Neural crest cell (in vitro differentiated cells): ENCODE measurements around the gene DCTN1. TPM values are rescaled to one million over a fixed set of nuclear protein-coding genes. Genes with fewer than 3 reads are reported as not detected.

Experiments
- DNase-seq: peaks from one replicate; pipeline ENCODE4 v3.0.0; 2021; ENCODE audit warnings: low read depth, mixed read lengths, low spot score
- H3K27ac Mint-ChIP-seq: one replicate; pipeline ENCODE4 v1.8.0; 2021; ENCODE audit warnings: mild to moderate bottlenecking, mixed read lengths; ENCODE audit not compliant: unreplicated experiment
- H3K27me3 Mint-ChIP-seq: 2 replicates; pipeline ENCODE4 v1.8.0; 2021; ENCODE audit warnings: low read depth, mild to moderate bottlenecking, mixed read lengths
- H3K36me3 Mint-ChIP-seq: 2 replicates; pipeline ENCODE4 v1.8.0; 2021; ENCODE audit warnings: low read depth, mild to moderate bottlenecking, mixed read lengths
- H3K4me1 Mint-ChIP-seq: 2 replicates; pipeline ENCODE4 v1.8.0; 2021; ENCODE audit warnings: mixed read lengths
- H3K4me3 Mint-ChIP-seq: one replicate; pipeline ENCODE4 v1.8.0; 2021; ENCODE audit warnings: mild to moderate bottlenecking, mixed read lengths
- H3K9me3 Mint-ChIP-seq: 2 replicates; pipeline ENCODE4 v1.8.0; 2021; ENCODE audit warnings: mixed read lengths
- total RNA-seq: library from RNA; stranded (reverse); gene quantifications from 2 replicates; pipeline ENCODE4 v1.2.1, GENCODE V29; 2021
- TF ChIP-seq, protein P1 (sequence below): fragments of 200-600 bp; sonication (generic); conservative IDR thresholded peaks from 2 replicates; pipeline ENCODE4 v1.5.0; 2021; ENCODE audit warnings: antibody characterized with exemption, mild to moderate bottlenecking

The DCTN1 gene
- total RNA-seq, 1 donor from 2014 or later, result 202 TPM

DNA sequence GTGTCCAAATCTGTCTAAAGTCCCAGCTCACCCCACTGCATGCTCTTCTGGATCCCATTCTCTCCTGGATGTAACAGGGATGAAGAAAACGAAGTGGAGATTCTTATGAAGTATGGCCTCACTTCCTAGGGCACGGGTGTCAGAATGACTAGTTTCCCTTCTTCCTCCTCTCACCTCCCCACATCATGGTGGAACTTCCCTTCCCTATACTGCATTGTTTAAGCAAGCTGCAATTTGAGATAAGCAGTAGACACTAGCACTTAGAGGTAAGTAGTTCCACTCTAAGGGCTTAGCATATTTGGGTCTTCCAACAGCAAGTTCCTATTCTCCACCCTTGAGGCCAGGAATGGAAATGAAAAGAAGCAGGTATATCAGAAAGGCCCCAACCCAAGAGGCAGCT, 66.6 kb downstream of the DCTN1 start:
- no peak for DNase-seq
- Mint-ChIP-seq H3K9me3 (peaks cover 2% of the 10 kb centered on the region), H3K4me1 (peaks cover 5% of the 10 kb centered on the region), H3K27ac (peak overlapping the region; percentile 22), H3K27me3 (no peaks in the 10 kb centered on the region), H3K4me3 (no peak overlapping the region), H3K36me3 (peaks cover 6% of the 10 kb centered on the region)
- TF ChIP-seq, protein P1, sequence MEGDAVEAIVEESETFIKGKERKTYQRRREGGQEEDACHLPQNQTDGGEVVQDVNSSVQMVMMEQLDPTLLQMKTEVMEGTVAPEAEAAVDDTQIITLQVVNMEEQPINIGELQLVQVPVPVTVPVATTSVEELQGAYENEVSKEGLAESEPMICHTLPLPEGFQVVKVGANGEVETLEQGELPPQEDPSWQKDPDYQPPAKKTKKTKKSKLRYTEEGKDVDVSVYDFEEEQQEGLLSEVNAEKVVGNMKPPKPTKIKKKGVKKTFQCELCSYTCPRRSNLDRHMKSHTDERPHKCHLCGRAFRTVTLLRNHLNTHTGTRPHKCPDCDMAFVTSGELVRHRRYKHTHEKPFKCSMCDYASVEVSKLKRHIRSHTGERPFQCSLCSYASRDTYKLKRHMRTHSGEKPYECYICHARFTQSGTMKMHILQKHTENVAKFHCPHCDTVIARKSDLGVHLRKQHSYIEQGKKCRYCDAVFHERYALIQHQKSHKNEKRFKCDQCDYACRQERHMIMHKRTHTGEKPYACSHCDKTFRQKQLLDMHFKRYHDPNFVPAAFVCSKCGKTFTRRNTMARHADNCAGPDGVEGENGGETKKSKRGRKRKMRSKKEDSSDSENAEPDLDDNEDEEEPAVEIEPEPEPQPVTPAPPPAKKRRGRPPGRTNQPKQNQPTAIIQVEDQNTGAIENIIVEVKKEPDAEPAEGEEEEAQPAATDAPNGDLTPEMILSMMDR, result no peak

DNA sequence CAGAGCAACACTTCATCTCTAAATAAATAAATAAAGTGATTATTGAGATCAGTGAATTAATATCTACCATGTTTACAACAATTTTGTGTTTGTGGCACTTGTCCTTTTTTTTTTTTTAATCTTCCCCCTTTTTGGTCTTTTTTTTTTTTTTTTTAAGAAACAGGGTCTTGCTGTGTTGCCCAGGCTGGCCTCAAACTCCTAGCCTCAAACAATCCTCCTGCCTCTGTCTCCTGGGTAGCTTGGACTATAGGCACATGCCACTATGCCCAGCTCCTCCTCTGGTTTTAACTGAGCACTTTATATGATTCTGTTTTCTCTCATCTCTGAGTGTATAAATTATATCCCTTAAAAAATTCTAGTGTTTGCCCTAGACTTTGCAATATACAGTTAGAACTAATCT, 67.2 kb downstream of the DCTN1 start:
- no peak overlapping the region for H3K4me3 Mint-ChIP-seq
- TF ChIP-seq, protein P1, result no peak
- peaks cover 6% of the 10 kb centered on the region for H3K36me3 Mint-ChIP-seq
- peaks cover 4% of the 10 kb centered on the region for H3K9me3 Mint-ChIP-seq
- no peak overlapping the region for H3K27ac Mint-ChIP-seq
- no peaks in the 10 kb centered on the region for H3K27me3 Mint-ChIP-seq
- DNase-seq, result no peak
- peaks cover 5% of the 10 kb centered on the region for H3K4me1 Mint-ChIP-seq

Other genes starting within 250 kb of the DCTN1 start
- gene BOLA3, start 232.4 kb downstream of the DCTN1 start, total RNA-seq, result 29.3 and 36.9 TPM in 2 replicates
- 93.5 and 94.6 TPM in 2 replicates for gene MOB1A, start 201.4 kb downstream of the DCTN1 start, total RNA-seq
- gene MTHFD2, start 181.7 kb downstream of the DCTN1 start, total RNA-seq, result 95.7 and 101 TPM in 2 replicates
- 1.3 and 3.0 TPM in 2 replicates for gene SLC4A5, start 36.9 kb downstream of the DCTN1 start, total RNA-seq
- gene C2orf81, start 41.3 kb upstream of the DCTN1 start, total RNA-seq, result 7.3 and 7.9 TPM in 2 replicates
- gene WDR54, start 41.4 kb upstream of the DCTN1 start, total RNA-seq, result 56.9 and 57.8 TPM in 2 replicates
- gene RTKN, start 61.6 kb upstream of the DCTN1 start, total RNA-seq, result 61.2 and 62.0 TPM in 2 replicates
- gene INO80B, start 74.8 kb upstream of the DCTN1 start, total RNA-seq, result 31.3 and 33.1 TPM in 2 replicates
- gene WBP1, start 78.1 kb upstream of the DCTN1 start, total RNA-seq, result 86.7 and 89.7 TPM in 2 replicates
- gene MOGS, start 85.1 kb upstream of the DCTN1 start, total RNA-seq, result 53.7 and 56.1 TPM in 2 replicates
- 72.4 and 74.6 TPM in 2 replicates for gene MRPL53, start 92.4 kb upstream of the DCTN1 start, total RNA-seq
- 34.7 and 35.0 TPM in 2 replicates for gene CCDC142, start 102.7 kb upstream of the DCTN1 start, total RNA-seq
- 29.6 and 31.6 TPM in 2 replicates for gene TTC31, start 102.8 kb upstream of the DCTN1 start, total RNA-seq
- 0.28 TPM in 1 of 2 replicates, not detected in the other for gene LBX2, start 119.3 kb upstream of the DCTN1 start, total RNA-seq
- 25.4 and 30.0 TPM in 2 replicates for gene PCGF1, start 127.4 kb upstream of the DCTN1 start, total RNA-seq
- not detected in 2 replicates for gene TLX2, start 134.1 kb upstream of the DCTN1 start, total RNA-seq
- gene DQX1, start 145.9 kb upstream of the DCTN1 start, total RNA-seq, result 0.49 and 0.77 TPM in 2 replicates
- 110 and 113 TPM in 2 replicates for gene AUP1, start 149.4 kb upstream of the DCTN1 start, total RNA-seq
- 44.7 and 45.4 TPM in 2 replicates for gene HTRA2, start 149.6 kb upstream of the DCTN1 start, total RNA-seq
- gene LOXL3, start 173.6 kb upstream of the DCTN1 start, total RNA-seq, result 28.3 and 30.2 TPM in 2 replicates
- gene DOK1, start 174.4 kb upstream of the DCTN1 start, total RNA-seq, result 22.4 TPM in 2 replicates